HepG2 (cell line): ENCODE measurements around the gene RPTOR. TPM values are rescaled to one million over a fixed set of nuclear protein-coding genes. Genes with fewer than 3 reads are reported as not detected.
A peak's percentile ranks its signal among the peaks of the same experiment; 100 is the strongest.

Experiments
- ARNTL ChIP-seq: sonication (generic); formaldehyde crosslinking; IDR thresholded peaks from 2 replicates; pipeline ENCODE4 v1.4.0; 2020; ENCODE audit warnings: mild to moderate bottlenecking, missing genetic modification reagents
- CEBPG ChIP-seq: IDR thresholded peaks from 2 replicates; pipeline ENCODE4 v1.6.1; 2016
- NRL ChIP-seq: sonication (generic); formaldehyde crosslinking; IDR thresholded peaks from 2 replicates; pipeline ENCODE4 v1.5.0; 2020; ENCODE audit warnings: missing genetic modification reagents, mild to moderate bottlenecking, moderate library complexity, borderline replicate concordance
- PITX1 ChIP-seq: sonication (generic); formaldehyde crosslinking; IDR thresholded peaks from 2 replicates; pipeline ENCODE4 v1.5.1; 2020; ENCODE audit warnings: mild to moderate bottlenecking, missing genetic modification reagents
- RFX5 ChIP-seq: IDR thresholded peaks from 2 replicates; pipeline ENCODE4 v1.6.1; 2011; ENCODE audit warnings: low read depth, low read length, improper control_type of control experiment
- SOX5 ChIP-seq: IDR thresholded peaks from 2 replicates; pipeline ENCODE4 v1.6.1; 2016; ENCODE audit warnings: borderline replicate concordance
- ZKSCAN5 ChIP-seq: sonication (generic); formaldehyde crosslinking; IDR thresholded peaks from 2 replicates; pipeline ENCODE4 v1.5.1; 2020; ENCODE audit warnings: mild to moderate bottlenecking, missing genetic modification reagents
- ZNF317 ChIP-seq: sonication (generic); formaldehyde crosslinking; IDR thresholded peaks from 2 replicates; pipeline ENCODE4 v1.5.0; 2020; ENCODE audit warnings: mild to moderate bottlenecking, missing genetic modification reagents
- ZNF572 ChIP-seq: sonication (generic); formaldehyde crosslinking; IDR thresholded peaks from 2 replicates; pipeline ENCODE4 v1.5.1; 2020; ENCODE audit warnings: mild to moderate bottlenecking, missing genetic modification reagents
- ZNF629 ChIP-seq: sonication (generic); formaldehyde crosslinking; conservative IDR thresholded peaks from 2 replicates; pipeline ENCODE4 v1.5.0; 2020; ENCODE audit warnings: missing genetic modification reagents
- polyA plus RNA-seq, 8 experiments: library from polyadenylated mRNA; depleted of rRNA in 3 of 8; stranded (reverse) in 7 of 8; unstranded in 1 of 8; fragments of >200 nt; fragmentation: Illumina TruSeq in 4 of 8; extraction: Trizol in 4 of 8; gene quantifications; 2 replicates each; pipeline versions ENCODE4 v1.2.1 to v1.2.3, GENCODE V29; 2011 to 2016; ENCODE audit warnings: low read depth in 4 of 8, missing spikeins in 1 of 8, mixed read lengths in 1 of 8; ENCODE audit not compliant: insufficient read depth in 1 of 8
- total RNA-seq, 5 experiments: library from RNA; depleted of rRNA; stranded (reverse); fragments of >200 nt; fragmentation: Illumina TruSeq; extraction: Trizol; gene quantifications; 2 replicates each; pipeline ENCODE4 v1.2.3, GENCODE V29; 2016; ENCODE audit warnings: low read depth in 1 of 5
- TF ChIP-seq, protein P1 (sequence below), 2 experiments: fragments of 450-650 bp in 1 of 2; sonication (generic) in 1 of 2; formaldehyde crosslinking in 1 of 2; IDR thresholded peaks; 2 replicates each; pipeline versions ENCODE4 v1.6.1 to v1.8.0; 2016 to 2022; ENCODE audit warnings: antibody characterized with exemption in 1 of 2, mild to moderate bottlenecking in 1 of 2, missing genetic modification reagents in 1 of 2
- TF ChIP-seq, protein P2 (sequence below): sonication (generic); formaldehyde crosslinking; IDR thresholded peaks from 2 replicates; pipeline ENCODE4 v1.4.0; 2020; ENCODE audit warnings: missing genetic modification reagents, borderline replicate concordance
- TF ChIP-seq, protein P3 (sequence below): sonication (generic); formaldehyde crosslinking; IDR thresholded peaks from 2 replicates; pipeline ENCODE4 v1.5.0; 2020; ENCODE audit warnings: missing genetic modification reagents
- TF ChIP-seq, protein P4 (sequence below): sonication (generic); formaldehyde crosslinking; IDR thresholded peaks from 2 replicates; pipeline ENCODE4 v1.5.1; 2020; ENCODE audit warnings: missing genetic modification reagents, mild to moderate bottlenecking, borderline replicate concordance

Gene RPTOR
- total and polyA plus RNA-seq, 2 of the 13 experiments (the other 11 are each of a cell fraction or from before 2014, with no cell fraction given) = 6.6 to 25.3 TPM

DNA sequence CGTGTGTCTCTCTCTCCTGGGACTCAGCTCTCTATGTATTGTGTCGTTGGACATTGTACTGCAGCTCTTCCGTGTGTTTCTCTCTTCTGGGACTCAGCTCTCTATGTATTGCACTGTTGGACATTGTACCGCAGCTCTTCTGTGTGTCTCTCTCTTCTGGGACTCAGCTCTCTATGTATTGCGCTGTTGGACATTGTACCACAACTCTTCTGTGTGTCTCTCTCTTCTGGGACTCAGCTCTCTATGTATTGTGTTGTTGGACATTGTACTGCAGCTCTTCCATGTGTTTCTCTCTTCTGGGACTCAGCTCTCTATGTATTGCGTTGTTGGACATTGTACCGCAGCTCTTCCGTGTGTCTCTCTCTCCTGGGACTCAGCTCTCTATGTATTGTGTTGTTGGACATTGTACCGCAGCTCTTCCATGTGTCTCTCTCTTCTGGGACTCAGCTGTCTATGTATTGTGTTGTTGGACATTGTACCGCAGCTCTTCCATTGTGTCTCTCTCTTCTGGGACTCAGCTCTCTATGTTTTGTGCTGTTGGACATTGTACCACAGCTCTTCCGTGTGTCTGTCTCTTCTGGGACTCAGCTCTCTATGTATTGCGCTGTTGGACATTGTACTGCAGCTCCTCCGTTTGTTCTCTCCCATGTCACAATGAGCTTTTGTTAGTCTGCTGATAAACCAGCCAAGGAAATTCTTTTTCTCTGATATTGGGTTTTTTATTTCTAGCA lies 84.8 kb downstream of the RPTOR start (continued):
- TF ChIP-seq, protein P1, sequence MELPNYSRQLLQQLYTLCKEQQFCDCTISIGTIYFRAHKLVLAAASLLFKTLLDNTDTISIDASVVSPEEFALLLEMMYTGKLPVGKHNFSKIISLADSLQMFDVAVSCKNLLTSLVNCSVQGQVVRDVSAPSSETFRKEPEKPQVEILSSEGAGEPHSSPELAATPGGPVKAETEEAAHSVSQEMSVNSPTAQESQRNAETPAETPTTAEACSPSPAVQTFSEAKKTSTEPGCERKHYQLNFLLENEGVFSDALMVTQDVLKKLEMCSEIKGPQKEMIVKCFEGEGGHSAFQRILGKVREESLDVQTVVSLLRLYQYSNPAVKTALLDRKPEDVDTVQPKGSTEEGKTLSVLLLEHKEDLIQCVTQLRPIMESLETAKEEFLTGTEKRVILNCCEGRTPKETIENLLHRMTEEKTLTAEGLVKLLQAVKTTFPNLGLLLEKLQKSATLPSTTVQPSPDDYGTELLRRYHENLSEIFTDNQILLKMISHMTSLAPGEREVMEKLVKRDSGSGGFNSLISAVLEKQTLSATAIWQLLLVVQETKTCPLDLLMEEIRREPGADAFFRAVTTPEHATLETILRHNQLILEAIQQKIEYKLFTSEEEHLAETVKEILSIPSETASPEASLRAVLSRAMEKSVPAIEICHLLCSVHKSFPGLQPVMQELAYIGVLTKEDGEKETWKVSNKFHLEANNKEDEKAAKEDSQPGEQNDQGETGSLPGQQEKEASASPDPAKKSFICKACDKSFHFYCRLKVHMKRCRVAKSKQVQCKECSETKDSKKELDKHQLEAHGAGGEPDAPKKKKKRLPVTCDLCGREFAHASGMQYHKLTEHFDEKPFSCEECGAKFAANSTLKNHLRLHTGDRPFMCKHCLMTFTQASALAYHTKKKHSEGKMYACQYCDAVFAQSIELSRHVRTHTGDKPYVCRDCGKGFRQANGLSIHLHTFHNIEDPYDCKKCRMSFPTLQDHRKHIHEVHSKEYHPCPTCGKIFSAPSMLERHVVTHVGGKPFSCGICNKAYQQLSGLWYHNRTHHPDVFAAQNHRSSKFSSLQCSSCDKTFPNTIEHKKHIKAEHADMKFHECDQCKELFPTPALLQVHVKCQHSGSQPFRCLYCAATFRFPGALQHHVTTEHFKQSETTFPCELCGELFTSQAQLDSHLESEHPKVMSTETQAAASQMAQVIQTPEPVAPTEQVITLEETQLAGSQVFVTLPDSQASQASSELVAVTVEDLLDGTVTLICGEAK (IDR thresholded peaks at IDR 0.05) = 0 out of 2 replicates have a peak, but pooled peaks have one; percentile 2
- TF ChIP-seq, protein P1 (CRISPR knock-in tag; IDR thresholded peaks at IDR 0.05) = peak; percentile 11; the same call in 1 of the 2 replicates
- TF ChIP-seq CEBPG (CRISPR knock-in tag) (peak; percentile 22), SOX5 (CRISPR knock-in tag) (peak; percentile 92), ZNF572 (CRISPR knock-in tag) (no peak), ARNTL (CRISPR knock-in tag) (0 out of 2 replicates have a peak, but pooled peaks have one; percentile 35), RFX5 (no peak), ZNF629 (CRISPR knock-in tag) (no peak), PITX1 (CRISPR knock-in tag) (no peak; the same call in none of the 2 replicates), ZKSCAN5 (0 out of 2 replicates have a peak, but pooled peaks have one; percentile 55), NRL (no peak), ZNF317 (CRISPR knock-in tag) (peak; percentile 84; the same call in 1 of the 2 replicates)
- TF ChIP-seq, protein P2, sequence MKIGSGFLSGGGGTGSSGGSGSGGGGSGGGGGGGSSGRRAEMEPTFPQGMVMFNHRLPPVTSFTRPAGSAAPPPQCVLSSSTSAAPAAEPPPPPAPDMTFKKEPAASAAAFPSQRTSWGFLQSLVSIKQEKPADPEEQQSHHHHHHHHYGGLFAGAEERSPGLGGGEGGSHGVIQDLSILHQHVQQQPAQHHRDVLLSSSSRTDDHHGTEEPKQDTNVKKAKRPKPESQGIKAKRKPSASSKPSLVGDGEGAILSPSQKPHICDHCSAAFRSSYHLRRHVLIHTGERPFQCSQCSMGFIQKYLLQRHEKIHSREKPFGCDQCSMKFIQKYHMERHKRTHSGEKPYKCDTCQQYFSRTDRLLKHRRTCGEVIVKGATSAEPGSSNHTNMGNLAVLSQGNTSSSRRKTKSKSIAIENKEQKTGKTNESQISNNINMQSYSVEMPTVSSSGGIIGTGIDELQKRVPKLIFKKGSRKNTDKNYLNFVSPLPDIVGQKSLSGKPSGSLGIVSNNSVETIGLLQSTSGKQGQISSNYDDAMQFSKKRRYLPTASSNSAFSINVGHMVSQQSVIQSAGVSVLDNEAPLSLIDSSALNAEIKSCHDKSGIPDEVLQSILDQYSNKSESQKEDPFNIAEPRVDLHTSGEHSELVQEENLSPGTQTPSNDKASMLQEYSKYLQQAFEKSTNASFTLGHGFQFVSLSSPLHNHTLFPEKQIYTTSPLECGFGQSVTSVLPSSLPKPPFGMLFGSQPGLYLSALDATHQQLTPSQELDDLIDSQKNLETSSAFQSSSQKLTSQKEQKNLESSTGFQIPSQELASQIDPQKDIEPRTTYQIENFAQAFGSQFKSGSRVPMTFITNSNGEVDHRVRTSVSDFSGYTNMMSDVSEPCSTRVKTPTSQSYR (CRISPR knock-in tag) = peak; percentile 40; the same call in 1 of the 2 replicates
- TF ChIP-seq, protein P3, sequence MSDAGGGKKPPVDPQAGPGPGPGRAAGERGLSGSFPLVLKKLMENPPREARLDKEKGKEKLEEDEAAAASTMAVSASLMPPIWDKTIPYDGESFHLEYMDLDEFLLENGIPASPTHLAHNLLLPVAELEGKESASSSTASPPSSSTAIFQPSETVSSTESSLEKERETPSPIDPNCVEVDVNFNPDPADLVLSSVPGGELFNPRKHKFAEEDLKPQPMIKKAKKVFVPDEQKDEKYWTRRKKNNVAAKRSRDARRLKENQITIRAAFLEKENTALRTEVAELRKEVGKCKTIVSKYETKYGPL = no peak
- TF ChIP-seq, protein P4, sequence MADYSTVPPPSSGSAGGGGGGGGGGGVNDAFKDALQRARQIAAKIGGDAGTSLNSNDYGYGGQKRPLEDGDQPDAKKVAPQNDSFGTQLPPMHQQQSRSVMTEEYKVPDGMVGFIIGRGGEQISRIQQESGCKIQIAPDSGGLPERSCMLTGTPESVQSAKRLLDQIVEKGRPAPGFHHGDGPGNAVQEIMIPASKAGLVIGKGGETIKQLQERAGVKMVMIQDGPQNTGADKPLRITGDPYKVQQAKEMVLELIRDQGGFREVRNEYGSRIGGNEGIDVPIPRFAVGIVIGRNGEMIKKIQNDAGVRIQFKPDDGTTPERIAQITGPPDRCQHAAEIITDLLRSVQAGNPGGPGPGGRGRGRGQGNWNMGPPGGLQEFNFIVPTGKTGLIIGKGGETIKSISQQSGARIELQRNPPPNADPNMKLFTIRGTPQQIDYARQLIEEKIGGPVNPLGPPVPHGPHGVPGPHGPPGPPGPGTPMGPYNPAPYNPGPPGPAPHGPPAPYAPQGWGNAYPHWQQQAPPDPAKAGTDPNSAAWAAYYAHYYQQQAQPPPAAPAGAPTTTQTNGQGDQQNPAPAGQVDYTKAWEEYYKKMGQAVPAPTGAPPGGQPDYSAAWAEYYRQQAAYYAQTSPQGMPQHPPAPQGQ (CRISPR knock-in tag) = no peak
